GM10847 (cell line): ENCODE measurements around the gene HOXA4.

ENCODE experiments used
- POLR2A ChIP-seq: IDR thresholded peaks from 2 replicates; pipeline ENCODE4 v1.6.1; 2011; ENCODE audit not compliant: insufficient read length; ENCODE audit errors: extremely low read depth

The HOXA4 gene

GRCh38 chr7:27123477-27124053 is 7.0 kb downstream of the HOXA4 start:
- no peak for TF ChIP-seq POLR2A

DNA sequence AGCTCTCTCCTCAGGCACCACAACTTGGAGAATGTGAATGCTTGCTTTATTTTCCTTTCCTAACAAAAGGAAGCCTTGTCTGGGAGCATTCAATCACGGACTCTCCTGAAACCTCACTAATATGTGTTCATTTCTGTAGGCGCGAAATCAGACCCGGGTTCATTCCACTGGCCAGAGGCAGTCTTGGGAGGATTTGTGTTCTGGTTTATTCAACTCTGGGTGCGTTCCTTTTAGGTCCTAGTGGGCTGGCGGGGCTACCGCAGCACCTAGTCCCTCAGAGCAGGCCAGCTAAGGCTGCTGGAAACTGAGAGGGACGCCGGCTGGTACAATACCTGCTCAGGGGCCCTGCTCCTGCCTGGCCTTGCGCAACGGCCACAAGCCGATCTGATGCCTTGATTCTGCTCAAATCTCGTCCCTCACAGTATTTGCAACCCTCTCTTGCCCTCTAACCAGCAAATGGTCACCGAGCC is 7.5 kb downstream of the HOXA4 start:
- TF ChIP-seq POLR2A, result no peak

- no peak for TF ChIP-seq POLR2A
These were observed 8.3 kb downstream of the HOXA4 start for GRCh38 chr7:27122077-27122910.

- no peak for TF ChIP-seq POLR2A
These were observed 8.9 kb downstream of the HOXA4 start for GRCh38 chr7:27121684-27122076.

GRCh38 chr7:27119412-27119911 is 11.1 kb downstream of the HOXA4 start:
- TF ChIP-seq POLR2A, result no peak

DNA sequence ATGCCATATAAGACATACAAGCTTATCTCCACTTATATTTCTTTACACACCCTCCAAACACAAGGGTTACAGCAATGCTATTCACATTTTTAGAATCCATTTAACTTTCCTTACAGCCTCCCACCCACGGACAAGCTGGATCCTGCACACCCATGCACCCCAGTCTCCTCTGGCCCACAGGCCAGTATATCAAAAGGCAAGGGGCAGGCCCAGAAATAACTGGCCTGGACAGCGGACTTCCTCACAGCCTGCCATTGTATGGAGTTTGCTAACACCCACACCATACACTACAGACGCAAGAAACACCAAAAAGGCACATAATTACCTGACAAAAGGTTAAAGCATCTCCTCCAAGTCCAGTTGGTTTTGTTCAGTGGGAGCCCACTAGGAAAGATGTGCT is 12.0 kb downstream of the HOXA4 start:
- no peak for TF ChIP-seq POLR2A

DNA sequence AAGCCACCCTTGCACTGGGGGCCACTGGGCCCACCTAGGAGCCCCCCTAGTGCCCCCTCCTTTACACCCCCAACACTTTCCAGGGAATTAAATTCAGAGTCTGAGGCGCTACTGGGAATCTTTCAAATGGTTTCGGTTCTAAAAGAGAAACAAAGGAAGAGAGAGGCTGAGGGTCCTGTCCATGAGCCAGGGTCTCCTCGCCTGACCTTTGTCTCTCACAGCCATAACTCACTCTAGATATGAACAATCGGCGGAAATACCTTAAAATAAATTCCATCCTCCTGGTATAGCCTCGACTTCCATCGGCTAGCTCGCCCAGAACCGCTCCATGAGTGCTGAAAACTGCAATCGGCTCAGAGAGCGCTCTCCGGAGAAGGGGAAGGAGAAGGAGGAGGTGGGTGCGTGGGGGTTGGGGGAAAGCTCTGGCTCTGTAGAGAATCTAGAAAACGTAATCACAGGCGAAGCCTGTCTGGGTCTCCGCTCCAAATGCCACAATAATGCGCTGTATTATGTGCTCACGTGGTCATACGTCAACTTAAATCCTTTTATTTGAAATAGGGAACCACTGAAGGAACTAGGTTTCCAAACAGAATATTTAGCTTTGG is 12.6 kb downstream of the HOXA4 start:
- no peak for TF ChIP-seq POLR2A

DNA sequence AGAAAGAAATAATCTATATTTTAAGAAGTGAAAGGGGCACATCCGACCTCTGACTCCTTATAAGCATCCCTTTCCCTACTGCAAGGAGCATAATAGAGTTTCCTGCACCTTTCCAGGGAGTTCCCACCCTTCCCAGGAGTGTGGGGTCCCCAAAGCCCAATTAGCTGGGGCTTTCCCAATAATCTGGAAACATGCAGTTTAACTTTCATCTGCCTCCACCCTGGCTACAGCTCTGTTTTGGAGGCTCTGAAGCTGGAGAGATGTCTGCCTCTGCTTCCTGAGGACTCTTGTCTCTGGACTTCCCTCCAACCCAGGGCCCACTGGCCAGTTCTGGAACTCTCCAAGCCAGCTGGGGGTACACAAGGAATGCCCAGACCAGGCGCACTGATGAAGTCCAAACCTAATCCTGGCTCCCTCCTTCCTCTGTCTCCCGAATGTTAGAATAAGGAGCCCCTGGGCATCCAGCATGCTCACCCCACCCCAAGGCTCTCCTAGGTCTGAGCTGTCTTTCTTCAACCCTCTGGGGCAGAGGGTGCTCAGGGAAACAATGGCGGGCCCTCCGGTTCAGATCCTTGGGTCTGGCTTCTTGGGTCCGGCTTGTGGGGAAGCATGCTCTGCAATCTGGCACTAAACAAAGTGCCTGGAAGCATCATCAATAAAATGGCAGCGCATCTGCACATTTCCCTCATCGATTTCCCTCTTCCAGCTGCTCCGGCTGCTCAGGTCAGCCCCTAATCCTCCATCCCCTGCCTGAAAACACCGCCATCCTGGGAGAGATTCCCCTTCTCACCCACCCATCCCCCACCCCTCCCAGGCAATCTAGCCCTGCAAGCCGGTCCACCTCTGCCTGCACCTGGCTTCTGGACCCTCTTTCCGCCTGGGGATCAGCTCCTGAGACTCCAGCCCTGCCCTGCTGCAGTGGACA is 13.3 kb downstream of the HOXA4 start:
- no peak for TF ChIP-seq POLR2A

- no peak for TF ChIP-seq POLR2A
These were observed 14.3 kb downstream of the HOXA4 start for GRCh38 chr7:27116031-27116961.

- TF ChIP-seq POLR2A, result no peak
These were observed 15.1 kb downstream of the HOXA4 start for GRCh38 chr7:27115221-27116026.

DNA sequence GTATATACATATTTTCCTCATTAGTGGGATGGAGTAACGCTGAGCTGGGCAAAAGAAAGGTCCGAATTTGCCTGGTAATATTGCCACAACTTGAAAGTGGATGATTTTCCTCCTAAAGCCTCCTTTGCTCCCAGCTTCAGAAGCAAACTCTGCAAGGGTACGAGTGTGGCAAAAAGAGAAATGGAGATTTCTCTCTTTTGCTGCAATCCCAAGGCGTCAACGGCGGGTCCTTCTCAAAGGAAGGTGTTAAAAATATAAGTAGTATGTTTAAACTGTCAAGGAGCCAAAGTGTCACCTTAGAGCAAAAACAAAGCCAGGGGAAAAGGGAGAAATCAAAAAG is 15.7 kb downstream of the HOXA4 start:
- no peak for TF ChIP-seq POLR2A

DNA sequence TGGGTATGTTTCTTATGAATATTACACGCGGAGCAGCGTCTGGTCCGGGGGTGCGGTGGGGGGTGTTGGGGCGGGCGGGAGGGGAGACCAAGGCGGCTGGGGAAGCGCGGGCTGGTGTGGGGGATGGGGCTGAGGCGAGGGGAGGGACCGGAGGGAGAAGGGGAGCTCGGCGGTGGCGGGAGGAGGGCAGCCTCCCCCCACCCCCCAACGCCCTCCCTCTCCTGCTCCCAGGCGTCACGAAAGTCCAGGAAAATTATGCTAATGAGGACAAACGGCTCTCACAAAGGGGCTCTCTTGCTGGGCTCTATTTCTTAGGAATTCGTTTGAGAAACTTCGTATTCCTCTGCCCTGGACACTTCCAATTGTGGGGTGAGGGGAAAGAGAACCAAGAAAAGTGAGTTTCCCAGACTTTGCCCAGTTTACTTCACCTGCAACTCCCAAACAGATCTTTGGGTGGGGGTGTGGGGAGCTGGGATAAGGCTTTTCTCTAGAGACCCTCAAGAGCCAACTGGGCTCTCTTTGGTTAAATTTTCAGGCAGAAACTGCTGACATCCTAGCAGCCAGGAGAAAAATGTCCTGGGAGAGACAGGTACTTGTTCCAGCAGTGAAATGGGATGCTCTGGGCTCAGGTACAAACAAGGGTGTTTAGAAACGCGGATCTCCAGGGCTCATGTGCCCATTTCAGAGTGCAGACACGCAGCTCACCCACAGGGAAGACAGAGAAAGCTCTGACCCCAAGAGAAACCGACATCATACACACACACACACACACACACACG is 16.4 kb downstream of the HOXA4 start:
- TF ChIP-seq POLR2A, result no peak
